ENCODE data around the gene MFF.

MFF gene, protein sequence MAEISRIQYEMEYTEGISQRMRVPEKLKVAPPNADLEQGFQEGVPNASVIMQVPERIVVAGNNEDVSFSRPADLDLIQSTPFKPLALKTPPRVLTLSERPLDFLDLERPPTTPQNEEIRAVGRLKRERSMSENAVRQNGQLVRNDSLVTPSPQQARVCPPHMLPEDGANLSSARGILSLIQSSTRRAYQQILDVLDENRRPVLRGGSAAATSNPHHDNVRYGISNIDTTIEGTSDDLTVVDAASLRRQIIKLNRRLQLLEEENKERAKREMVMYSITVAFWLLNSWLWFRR

DNA sequence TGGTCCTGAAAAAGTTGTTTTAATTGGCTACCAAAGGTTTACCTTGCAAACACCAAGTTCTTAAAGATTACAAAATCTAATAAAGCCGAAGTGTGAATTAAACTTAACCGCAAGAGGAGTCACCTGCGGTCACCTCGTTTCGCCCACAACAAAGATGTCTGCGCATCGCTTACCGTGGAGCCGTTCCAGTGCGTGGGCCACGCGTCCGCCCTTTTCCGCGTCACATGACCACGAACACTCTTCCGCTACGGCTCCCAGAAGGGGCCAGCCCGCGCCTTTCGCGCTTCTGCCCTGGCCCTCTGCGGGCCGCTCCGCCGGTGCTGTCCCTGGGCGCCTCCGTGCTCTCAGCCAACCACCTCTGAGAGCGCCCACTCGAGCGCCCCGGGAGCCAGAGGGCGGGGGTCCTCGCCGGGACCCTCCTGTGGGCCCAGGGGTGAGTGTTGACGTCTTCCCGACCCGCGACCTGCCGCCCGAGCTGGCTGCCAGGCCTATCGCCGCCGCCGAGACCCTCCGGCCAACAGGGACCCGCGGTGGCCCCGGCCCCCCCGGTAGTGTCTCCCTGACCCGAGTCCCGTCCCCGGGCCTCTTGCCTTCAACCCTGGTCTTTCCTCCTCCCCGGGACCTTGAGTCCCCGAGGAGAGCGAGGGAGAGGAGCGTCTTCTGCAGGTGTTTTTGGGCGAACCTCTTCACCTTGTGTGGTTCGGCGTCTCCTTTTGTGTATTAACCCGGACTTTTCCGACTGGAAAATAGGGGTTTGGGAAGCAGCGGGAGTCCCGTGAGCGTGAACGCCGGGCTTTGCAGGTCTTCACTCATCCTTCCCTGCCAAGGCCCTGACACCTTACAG is at the start of gene MFF:
Gene MFF, plus strand, starts transcription at position 257 of the 844 bp plus-strand sequence. CDS start 5,415 bp downstream, outside the sequence.
- peak; percentile 94 for DNase-seq

DNA sequence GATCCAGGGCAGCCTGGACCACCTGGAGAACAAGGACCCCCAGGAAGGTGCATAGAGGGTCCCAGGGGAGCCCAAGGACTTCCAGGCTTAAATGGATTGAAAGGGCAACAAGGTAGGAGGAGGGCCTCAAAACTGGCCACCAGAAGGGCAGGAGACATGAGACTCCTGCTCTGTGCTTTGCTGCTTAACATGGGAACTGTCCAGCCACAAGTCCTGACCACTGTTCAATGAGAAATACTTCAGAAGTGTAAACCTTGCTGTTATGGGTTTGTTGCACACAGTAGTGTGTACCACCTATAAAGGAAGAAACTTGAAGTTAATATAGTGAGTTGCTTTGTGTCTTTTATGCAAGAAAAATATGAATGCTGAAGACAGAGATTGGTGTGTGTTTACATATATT is 44.2 kb upstream of the MFF start:
- no peak for DNase-seq

DNA sequence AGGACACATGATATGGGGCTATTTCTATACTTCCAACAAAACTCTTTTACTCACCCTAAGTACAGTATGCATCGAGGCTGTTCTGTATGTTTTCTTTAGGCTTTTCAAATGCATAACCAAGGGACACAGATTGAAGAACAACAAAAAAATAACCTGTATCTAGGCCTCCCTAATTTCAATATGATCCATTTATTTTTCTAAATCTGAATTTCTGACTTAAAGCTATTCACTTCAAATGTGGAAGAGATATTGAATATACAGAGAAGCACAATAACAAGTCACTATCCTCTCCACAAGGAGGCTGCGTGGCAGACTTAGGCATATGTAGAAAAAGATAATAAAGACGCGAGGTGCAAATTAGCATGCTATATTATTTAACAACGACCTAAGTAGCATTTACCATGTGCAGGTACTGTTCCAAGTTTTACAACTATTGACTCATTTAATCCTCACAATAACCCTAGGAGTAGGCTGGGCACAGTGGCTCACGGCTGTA is 39.3 kb upstream of the MFF start:
- DNase-seq, result no peak

DNA sequence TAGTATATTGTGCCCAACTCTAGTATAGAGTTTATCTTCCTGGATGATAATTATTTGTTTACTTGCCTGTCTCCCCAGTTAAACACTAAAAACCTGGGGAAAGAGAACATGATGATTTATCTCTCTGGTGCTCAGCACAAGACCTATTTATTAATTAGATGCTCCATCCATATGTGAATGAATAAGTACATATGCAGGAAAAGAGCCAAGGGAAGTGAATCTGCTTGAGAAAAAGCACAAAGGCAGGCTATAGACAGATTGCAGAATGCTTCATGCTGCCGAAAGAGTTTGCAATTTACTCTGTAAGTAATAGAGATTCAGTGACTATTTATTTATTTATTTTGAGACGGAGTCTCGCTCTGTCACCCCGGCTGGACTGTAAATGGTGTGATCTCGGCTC is 37.3 kb upstream of the MFF start:
- no peak for DNase-seq

DNA sequence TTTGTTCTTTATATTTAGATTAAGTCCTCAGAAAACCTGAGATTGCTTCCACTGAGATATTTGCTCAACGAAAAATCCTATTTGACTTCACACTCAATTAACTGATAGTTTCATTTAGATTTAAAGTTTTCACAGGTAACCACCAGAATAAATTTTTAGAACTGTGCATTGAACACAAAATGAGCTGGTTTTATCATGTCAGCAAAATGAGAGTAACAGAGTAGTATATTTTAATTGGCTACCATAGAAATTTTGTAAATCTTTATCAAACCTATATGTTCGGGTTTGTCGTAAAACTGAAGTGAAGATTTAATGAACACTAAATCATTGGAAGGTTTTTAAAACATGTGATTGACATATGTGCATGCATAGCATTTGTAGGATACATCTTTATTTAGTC is 32.7 kb upstream of the MFF start:
- no peak for DNase-seq

DNA sequence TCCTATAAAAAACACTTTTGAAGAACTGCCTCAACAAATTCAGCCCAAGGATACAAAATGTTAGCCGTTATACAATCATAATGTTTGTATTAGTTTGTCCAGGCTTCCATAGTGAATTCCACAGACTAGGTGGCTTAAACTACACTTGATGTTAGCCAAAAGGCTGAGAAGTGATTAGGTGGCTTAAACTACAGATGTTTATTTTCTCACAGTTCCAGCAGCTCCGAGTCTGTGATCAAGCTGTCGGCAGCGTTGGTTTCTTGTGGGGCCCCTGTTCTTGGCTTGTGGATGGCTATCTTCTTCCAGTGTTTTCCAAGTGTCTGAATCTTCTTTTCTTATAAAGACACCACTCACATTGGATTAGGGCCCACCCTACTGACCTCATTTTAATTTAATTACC is 31.5 kb upstream of the MFF start:
- DNase-seq, result no peak

DNA sequence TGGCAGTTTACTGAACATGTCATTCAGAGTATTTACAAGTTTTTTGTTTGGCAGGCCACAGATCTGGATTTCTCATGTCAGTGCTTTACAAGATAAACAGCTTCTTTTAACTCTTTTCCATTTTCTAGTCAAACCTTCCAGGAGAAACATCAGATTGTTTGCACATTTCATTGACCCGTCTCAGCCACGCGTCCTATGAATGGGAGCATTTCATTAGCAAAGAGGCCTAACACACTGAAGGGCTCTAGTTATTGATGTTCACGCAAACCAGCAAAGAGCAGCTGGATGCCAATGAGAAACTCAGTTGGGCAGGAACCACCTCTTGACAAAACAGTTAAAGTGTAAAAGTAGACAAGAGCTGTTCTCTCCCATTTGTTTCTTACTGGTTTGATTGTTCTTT is 29.2 kb upstream of the MFF start:
- DNase-seq, result no peak

DNA sequence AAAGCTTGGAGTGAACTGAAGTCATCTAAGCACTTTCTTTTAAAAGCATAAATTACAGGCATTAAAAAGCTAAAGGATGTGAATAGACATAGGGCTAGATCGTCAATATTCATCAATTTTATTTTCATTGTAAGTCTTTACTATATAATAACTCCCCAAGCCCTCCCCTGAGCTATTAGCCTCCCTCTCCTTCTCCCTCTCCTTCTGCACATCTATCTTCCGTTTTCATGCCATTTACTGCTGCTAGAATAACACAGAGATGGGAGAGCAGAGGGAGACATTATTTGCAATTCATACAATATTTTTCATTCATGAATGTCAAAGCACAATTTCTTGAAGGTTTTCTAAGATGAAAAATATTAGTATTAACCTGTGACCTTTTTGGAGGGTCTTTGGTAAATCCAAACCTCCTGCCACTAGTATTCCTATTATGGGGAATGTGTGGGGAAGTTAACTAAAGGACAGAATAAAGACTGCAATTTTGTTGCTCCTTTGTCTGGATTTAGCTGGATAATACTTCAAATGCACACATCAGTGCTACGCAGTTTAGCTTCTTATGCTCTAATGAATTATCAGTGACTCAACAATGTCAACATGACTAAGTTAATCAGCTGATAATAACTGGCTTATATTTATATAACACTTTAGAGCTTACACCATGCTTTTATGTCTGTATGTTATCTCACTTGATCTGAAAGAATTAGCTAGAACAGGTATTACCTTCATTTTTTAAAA is 28.2 kb upstream of the MFF start:
- no peak for DNase-seq

DNA sequence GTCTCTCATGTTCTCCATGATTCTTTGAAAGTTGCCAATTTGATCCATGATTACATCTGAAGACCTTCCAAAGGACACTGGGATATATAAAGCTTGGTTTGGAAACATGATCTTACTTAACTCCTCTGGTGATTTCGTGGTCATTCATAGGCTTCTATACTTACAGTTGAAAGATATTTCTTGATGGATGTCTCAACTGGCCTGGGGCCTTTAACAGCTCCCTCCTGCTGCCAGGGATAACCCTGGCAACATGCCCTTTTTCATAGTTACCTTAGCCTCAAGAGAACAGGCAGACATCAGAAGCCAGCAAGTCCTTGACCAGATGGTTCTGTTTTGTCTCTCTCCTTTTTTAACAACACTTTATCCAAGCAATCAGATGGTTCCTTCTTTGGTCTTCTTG is 23.5 kb upstream of the MFF start:
- no peak for DNase-seq

DNA sequence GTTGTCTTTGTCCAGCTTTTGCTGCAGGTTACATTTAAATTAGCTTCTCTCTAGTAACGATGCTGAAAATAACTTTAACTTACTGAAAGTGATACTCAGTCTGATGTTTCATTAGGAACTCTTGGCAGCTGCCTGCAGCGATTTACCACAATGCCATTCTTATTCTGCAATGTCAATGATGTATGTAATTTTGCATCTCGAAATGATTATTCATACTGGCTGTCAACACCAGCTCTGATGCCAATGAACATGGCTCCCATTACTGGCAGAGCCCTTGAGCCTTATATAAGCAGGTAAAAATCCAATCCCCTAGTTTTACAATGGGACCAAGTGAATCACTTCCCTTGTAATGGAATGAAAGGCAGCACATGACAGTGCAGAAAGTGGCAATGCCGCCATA is 16.3 kb upstream of the MFF start:
- DNase-seq, result no peak

DNA sequence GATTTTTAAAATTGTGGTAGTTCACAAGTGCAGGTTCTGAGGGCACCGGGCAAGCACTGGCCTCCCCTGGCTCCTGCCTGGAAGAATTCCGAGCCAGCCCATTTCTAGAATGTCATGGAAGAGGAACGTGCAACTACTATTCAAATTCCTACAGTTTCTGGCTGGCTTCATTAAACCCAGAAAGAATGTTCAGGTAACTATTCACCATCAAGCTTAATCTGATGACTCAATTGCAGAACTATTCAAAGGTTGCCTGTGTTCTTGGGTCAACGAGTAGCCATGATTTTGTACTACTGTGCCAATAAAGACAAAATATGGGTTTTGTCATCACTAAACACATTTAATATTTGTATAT is 14.3 kb upstream of the MFF start:
- no peak for DNase-seq

DNA sequence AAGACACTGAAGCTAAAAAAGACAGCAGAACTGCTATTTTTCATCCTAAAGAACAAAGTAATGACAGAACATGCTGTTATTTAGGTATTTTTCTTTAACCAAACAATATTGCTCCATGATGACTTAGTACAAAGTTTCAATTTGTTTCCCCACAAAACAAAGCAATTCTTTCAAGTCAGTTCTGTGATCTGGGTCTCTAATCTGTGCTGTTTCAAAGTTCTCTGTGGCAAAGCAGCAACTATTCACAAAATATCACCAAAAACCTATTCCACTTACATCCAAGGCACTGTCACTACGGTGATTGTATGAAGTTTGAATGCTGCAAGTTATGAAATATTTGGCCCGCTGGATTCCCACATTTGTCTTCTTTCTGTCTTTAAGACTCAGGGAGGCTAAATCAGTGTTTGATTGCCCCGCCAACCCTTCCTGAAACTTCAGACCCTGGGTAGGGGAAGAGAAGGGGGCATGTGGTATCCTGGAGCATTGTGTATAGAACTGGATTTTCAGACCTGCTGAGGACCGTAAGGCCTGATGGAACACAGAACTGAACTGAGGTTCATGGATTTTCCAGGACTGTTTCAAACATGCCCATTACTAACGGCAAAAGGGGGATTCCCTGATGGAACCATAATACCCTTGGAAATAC is 13.1 kb upstream of the MFF start:
- no peak for DNase-seq

DNA sequence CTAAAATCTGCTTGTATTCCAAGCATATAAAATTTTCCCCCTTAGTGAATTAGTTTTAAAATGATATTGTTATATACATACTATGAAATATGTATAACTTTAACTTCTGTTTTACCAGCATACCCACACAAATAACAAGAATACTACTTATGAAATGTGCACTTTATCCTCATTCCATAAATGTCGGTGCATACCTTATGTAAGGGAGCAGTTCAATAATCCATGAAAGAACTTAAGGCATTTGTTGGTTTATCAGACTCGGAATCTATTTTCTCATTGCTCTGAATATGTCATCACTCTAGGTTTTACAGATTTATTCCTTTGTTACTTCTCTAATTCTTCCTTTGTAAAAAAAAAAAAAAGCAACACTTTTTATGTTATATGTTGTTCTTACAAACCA is 12.5 kb upstream of the MFF start:
- no peak for DNase-seq

DNA sequence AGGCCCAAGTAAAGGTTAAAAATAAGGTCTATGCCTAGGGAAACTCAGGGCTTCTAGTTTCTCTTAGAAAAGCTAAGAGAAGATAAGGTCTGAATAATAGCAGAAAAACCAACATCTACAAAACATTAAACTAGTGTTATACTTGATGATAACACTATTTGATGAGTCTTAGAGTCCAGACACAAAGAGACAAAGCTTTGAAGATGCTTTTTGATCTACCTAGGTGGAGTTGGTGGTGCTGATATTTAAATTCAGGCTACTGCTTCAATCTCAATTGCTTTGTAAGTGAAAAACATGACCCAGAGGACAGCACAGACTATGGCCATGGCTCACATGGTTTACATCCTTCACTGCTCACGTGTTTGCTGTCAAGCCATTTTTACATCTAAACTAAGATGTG is 11.7 kb upstream of the MFF start:
- DNase-seq, result no peak

DNA sequence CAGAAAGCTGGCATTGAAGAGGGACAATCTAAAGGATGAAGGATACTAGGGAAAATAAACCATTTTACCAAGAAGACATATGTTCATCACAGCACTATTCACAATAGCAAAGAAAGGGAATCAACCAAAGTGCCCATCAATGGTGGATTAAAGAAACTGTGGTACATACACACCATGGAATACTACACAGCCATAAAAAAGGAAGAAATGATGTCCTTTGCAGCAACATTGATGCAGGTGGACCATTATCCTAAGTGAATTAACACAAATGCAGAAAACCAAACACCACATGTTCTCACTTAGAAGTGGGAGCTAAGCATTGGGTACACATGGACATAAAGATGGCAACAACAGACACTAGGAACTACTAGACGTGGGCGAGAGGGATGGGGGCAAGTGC is 7.2 kb upstream of the MFF start:
- DNase-seq, result no peak

DNA sequence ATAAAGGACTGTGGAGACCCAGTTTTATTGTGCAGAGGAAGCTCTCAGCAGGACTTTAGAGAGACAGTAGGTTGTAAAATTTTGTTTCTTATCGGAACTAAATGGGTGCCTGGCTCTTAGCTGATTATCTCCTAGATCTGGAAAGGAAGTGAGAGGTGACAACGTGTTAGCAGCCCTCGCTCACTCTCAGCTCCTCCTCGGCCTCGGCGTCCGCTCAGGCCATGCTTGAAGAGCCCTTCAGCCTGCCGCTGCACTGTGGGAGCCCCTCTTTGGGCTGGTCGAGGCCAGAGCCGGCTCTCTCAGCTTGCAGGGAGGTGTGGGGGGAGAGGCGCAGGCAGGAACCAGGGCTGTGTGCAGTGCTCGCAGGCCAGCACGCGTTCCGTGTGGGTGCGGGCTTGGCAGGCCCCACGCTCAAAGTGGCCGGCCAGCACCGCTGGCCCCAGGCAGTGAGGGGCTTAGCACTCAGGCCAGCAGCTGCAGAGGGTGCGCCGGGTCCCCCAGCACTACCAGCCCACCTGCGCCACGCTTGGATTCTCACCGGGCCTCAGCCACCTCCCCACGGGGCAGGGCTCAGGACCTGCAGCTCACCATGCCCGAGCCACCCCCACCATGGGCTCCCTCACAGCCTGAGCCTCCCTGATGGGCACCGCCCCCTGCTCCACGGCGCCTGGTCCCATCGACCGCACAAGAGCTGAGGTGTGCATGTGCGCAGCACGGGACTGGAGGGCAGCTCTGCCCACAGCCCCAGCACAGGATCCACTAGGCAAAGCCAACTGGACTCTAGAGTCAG is 4.6 kb upstream of the MFF start:
- DNase-seq, result no peak

DNA sequence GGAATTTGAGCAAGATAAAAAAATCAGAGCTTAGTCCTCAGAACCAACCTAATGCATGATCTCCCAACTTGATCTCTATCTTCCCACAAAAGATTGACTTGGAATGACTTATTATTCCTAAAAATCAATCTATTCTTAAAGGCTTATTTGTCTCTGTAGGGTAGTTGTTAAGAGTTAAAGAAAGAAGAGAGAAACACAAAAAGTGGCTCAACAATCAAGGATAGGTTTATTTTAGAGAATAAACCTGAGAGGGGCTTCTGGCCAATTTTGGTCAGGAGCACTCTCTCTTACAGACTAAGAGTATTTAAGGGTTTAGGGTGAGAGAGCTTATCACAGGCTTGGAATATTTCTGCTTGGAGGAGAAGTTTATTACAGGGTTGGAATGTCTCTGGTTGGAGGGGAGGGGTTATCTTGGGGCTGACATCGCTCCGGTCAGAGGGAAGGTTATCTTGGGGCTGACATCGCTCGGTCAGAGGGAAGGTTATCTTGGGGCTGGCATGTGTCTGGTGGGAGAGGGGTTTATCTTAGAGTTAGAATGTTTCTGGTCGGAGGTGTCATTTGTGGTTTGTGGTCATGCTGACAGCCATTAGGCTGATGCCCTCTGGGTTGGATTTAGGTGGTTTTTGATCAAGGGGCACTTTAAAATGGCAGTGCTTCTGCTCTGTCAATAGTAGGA is 2.4 kb upstream of the MFF start:
- no peak for DNase-seq

DNA sequence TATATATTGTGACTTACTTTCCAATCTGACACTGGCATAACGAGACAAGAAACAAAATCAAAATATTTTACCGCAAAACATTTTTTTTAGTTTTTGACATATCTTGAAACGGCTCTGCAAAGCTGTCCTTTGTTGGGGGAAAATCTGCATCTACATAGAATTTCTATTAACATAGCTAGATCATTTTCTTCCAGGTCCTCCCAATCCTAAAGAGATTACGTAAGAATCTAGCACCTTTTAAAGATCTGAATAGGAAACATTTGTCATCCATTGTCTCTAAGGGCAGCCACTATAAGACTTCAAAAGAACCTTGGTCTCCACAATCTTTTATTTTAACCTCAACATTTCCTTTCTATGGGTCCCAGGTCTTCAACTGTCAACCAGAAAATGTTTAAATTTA is 1.2 kb upstream of the MFF start:
- DNase-seq, result no peak

DNA sequence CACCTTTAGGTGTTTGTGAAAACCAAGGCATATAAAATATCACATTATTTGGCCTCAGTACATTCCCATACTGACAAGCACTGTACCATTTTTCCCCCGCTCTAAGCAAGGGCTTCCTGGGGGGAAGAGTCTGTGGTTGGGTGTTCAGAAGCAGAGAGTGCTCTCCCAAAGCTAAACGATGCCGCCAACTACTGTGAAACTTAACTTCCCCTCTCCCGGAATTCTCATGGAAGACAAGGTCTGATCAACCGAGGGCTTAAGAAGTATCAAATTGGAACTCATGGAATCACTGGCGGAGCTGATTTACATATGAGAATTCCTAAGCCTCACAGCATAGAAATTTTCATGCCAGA is 433 bp upstream of the MFF start:
- DNase-seq, result peak; percentile 62

DNA sequence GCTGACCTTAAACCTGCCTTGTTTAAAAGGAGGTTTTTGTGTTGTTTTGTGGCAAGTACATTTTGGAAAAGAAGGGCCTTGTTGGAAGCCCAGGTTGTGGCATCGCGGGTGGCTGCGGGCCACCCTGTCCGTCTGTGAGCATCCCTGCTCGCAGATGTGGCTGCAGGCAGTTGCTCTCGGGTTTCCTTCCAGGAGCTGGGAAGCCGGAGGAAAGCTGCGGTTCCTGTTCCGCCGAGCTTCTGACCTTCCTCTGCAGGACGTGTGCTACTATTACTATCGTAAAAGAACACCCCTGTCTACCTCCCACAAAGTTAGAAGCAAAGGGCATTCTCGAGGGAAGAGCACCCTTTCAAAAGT is 766 bp downstream of the MFF start:
- DNase-seq, result no peak

DNA sequence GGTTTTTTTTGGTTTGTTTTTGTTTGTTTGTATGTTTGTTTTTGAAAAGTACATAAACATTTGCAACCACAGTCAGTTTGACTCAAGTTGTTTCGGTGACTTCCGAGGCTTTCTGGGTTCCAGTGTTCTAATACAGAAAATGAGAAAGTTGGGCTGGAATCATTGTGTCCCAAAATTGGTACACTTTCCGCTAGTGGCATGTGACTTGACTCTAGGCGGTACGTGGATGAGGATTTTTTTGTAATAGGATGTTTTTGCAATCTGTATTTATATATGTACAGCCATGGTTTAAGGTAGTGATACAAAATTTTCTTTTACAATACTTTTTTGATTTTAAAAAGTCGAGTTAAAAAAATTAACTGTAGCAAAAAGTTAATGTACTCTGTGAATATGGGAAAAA is 1.7 kb downstream of the MFF start:
- no peak for DNase-seq

DNA sequence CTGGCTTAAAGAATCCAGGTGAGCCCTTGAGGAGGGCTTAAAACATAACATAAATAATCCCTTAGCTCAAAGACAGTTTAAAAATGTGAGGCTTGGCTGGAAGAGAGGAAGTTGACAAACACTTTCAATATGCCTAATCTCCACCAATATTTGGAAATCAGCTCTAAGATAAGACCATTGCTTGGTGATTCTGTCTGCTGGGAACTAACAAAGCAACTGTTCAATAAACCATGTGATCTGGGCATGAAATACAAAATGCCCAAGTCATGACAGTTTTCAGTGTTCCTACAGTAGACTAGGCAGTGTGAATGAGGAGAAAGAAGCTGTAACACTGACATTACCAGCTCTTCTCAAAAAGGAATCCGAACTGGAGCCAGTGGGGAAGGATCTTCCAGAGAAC is 10.7 kb downstream of the MFF start:
- no peak for DNase-seq
